ENCODE measurements around the gene NAPSA. TPM values are rescaled to one million over a fixed set of nuclear protein-coding genes. Genes with fewer than 3 reads are reported as not detected.
"Not testable (repeated sequence)": the region's sequence is repeated elsewhere in the genome, so short reads cannot be mapped to it uniquely, and the experiment has no call there.

The NAPSA gene
- total RNA-seq, 4 donors from 2014 or later, result 1.7 to 3.7 (median 3.5) TPM; not detected in 1

DNA sequence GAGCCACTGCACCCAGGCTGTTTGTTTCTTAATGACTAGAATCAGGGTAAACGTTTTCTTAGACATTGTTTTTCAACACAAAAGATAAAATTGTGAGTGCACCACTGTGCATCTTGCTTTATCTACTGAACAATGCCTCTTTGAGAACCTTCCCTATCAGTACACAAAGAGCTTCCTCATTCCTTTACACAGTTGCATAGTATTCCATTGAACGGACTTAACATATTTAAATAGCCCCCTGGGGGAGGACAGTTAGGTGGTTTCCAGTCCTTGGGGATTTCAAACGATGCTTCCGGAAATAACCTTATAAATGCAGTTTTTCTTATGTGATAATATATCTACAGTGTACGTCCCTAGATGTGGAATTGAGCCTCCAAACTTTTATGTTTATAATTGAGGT lies 27.3 kb upstream of the NAPSA start:
- H3K36me3 ChIP-seq, result peaks cover 14% of the 10 kb centered on the region
- no peaks in the 10 kb centered on the region for H3K9me3 ChIP-seq
- WGBS, result 95% methylated on average over 5 of the region's 5 CpGs
- H3K4me1 ChIP-seq, result no peaks in the 10 kb centered on the region
- no peak for DNase-seq (ENCODE audit: low spot score in 2 of 2)
- TF ChIP-seq, protein P1, sequence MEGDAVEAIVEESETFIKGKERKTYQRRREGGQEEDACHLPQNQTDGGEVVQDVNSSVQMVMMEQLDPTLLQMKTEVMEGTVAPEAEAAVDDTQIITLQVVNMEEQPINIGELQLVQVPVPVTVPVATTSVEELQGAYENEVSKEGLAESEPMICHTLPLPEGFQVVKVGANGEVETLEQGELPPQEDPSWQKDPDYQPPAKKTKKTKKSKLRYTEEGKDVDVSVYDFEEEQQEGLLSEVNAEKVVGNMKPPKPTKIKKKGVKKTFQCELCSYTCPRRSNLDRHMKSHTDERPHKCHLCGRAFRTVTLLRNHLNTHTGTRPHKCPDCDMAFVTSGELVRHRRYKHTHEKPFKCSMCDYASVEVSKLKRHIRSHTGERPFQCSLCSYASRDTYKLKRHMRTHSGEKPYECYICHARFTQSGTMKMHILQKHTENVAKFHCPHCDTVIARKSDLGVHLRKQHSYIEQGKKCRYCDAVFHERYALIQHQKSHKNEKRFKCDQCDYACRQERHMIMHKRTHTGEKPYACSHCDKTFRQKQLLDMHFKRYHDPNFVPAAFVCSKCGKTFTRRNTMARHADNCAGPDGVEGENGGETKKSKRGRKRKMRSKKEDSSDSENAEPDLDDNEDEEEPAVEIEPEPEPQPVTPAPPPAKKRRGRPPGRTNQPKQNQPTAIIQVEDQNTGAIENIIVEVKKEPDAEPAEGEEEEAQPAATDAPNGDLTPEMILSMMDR (IDR thresholded peaks at IDR 0.05), result no peak
- no peak for TF ChIP-seq POLR2A (IDR thresholded peaks at IDR 0.05)
- no peak for TF ChIP-seq EP300 (IDR thresholded peaks at IDR 0.05)
- TF ChIP-seq POLR2AphosphoS5 (IDR thresholded peaks at IDR 0.05), result no peak
- no peaks in the 10 kb centered on the region for H3K27me3 ChIP-seq
- H3K4me3 ChIP-seq, result no peak overlapping the region
- H3K27ac ChIP-seq, result no peak overlapping the region

DNA sequence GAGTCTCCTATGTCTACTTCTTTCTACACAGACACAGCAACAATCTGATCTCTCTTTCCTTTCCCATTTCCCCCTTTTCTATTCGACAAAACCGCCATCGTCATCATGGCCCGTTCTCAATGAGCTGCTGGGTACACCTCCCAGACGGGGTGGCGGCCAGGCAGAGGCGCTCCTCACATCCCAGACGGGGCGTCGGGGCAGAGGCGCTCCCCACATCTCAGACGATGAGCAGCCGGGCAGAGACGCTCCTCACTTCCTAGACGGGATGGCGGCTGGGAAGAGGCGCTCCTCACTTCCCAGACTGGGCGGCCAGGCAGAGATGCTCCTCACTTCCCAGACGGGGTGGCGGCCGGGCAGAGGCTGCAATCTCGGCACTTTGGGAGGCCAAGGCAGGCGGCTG lies 25.5 kb upstream of the NAPSA start:
- H3K36me3 ChIP-seq, result peaks cover 14% of the 10 kb centered on the region
- not testable (repeated sequence) for H3K27me3 ChIP-seq; H3K27ac ChIP-seq; H3K9me3 ChIP-seq; DNase-seq (ENCODE audit: low spot score in 2 of 2); H3K4me3 ChIP-seq; H3K4me1 ChIP-seq
- 96% methylated on average over 16 of the region's 23 CpGs for WGBS

DNA sequence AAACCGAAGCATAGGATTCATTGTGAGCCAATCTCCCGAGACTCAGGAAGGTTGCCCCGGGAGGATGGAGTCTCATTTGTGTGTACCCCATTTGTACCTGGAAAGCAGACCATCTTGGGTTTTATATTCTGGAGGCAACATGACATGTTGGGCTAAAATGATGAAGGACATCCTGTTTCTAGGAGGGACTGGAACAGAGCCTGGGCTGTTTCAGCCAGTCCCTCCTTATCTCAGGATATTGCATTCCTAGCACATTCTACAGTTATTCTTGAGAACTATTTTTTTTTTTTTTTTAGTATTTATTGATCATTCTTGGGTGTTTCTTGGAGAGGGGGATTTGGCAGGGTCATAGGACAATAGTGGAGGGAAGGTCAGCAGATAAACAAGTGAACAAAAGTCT lies 24.9 kb upstream of the NAPSA start:
- not testable (repeated sequence) for H3K27me3 ChIP-seq; DNase-seq (ENCODE audit: low spot score in 2 of 2); H3K4me1 ChIP-seq; H3K27ac ChIP-seq; H3K4me3 ChIP-seq; H3K9me3 ChIP-seq
- WGBS, result 94% methylated on average over 3 of the region's 3 CpGs
- peaks cover 14% of the 10 kb centered on the region for H3K36me3 ChIP-seq

DNA sequence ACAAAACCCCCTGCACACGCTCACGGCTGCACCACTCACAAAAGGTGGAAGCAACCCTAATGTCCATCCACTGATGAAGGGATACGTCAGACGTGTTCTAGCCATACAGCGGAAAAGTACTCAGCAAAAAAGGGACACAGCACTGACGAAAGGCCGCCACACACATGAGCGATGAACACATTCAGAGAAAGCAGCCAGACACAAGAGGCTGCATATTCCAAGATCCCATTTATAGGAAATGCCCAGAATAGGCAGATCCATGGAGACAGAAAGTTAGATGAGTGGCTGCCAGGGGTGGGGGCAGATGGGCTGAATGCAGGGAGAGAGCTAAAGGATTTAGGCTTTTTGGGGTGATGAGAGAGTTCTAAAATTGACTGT lies 22.4 kb upstream of the NAPSA start:
- WGBS, result 94% methylated on average over 8 of the region's 8 CpGs
- Histone ChIP-seq H3K4me3 (no peak overlapping the region), H3K27ac (no peak overlapping the region), H3K36me3 (peaks cover 14% of the 10 kb centered on the region), H3K9me3 (no peaks in the 10 kb centered on the region), H3K4me1 (peaks cover 26% of the 10 kb centered on the region), H3K27me3 (no peaks in the 10 kb centered on the region)
- TF ChIP-seq POLR2A (IDR thresholded peaks at IDR 0.05), result no peak
- no peak for TF ChIP-seq EP300 (IDR thresholded peaks at IDR 0.05)
- no peak for TF ChIP-seq POLR2AphosphoS5 (IDR thresholded peaks at IDR 0.05)
- TF ChIP-seq, protein P1 (IDR thresholded peaks at IDR 0.05), result no peak
- no peak for DNase-seq (ENCODE audit: low spot score in 2 of 2)

DNA sequence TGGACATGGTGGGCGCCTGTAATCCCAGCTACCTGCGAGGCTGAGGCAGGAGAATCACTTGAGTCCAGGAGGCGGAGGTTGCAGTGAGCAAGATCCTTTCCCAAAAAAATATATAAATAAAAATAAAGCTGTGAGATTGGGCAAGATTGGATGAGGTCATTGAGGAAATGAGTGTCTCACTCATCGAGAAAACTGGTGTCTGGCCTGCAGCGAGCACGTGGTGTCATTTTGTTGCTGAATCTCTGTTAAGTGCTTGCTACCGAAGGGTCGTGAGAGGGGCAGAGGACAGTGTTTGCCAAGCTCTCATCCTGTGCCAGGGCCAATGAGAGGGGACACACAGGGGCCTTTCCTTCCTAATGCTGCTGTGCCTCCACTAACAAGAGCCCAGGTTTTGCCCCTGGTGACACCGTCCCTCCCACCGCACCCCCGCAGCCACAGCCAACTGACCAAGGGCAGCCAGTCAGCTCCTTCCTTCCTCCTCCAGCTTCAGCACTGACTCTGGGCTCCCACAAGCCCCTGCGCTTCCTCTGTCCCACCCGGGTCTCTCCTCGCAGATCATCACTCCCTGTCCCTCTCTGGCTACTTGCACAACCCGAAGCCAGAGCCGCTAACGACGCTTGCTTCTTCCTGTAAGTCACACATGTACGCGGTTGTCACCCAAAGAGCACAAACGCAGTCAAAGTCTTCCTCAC lies 21.9 kb upstream of the NAPSA start:
- Histone ChIP-seq H3K9me3 (no peaks in the 10 kb centered on the region), H3K27me3 (no peaks in the 10 kb centered on the region), H3K36me3 (peaks cover 16% of the 10 kb centered on the region), H3K4me1 (peaks cover 26% of the 10 kb centered on the region), H3K27ac (no peak overlapping the region), H3K4me3 (no peak overlapping the region)
- 90% methylated on average over 20 of the region's 21 CpGs for WGBS
- TF ChIP-seq, protein P1 (IDR thresholded peaks at IDR 0.05), result no peak
- no peak for TF ChIP-seq EP300 (IDR thresholded peaks at IDR 0.05)
- TF ChIP-seq POLR2AphosphoS5 (IDR thresholded peaks at IDR 0.05), result no peak
- TF ChIP-seq POLR2A (IDR thresholded peaks at IDR 0.05), result no peak
- no peak for DNase-seq (ENCODE audit: low spot score in 2 of 2)

DNA sequence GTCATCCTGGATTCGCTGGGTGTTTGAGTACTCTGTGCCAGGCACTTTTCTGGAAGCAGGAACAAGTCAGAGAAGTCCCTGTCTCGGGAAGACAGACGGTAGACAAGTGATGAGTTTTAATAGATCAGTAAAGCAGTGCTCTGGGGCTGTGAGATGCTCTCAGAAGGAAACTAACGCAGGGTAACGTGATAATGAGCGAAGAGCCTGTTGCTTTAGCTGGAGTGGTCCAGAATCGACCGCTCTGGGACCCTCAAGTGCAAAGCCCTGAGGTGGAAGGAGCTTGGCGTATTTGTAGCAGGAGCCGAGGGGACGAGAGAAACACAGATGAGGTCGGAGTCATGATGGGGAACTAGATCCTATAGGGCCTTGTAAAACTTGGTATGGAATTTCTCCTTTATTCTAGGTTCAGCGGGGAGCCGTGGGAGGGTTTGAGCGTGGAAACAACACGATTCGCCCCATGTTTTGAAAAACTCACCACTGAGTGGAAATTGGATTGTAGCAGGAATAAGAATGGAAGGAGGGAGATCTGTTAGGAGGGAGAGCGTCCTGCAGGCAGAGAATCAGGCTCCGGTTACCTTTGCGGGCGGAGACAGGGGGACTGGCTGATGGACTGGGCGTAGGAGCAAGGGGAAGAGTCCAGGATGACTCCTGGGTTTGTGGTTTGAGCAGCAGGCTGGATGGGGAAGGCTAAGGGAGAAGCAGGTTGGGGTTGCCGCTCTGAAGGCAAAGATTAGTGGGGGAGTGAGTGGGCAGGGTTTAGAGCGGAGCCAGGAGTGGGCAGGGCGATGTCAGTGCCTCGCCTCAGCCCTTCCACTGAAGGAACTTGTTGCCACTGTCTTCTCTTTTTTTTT lies 19.5 kb upstream of the NAPSA start:
- peak overlapping the region; percentile 82 for H3K27ac ChIP-seq
- peaks cover 26% of the 10 kb centered on the region for H3K4me1 ChIP-seq
- DNase-seq (ENCODE audit: low spot score in 2 of 2), result no peak
- WGBS, result 7% methylated on average over 26 of the region's 26 CpGs
- no peaks in the 10 kb centered on the region for H3K9me3 ChIP-seq
- TF ChIP-seq, protein P1 (IDR thresholded peaks at IDR 0.05), result no peak
- TF ChIP-seq EP300 (IDR thresholded peaks at IDR 0.05) (no peak), POLR2AphosphoS5 (IDR thresholded peaks at IDR 0.05) (no peak), POLR2A (IDR thresholded peaks at IDR 0.05) (no peak)
- H3K4me3 ChIP-seq, result peak overlapping the region; percentile 81
- H3K36me3 ChIP-seq, result peaks cover 33% of the 10 kb centered on the region
- H3K27me3 ChIP-seq, result no peaks in the 10 kb centered on the region

All from suprapubic skin (tissue), 4 donors.